HCT116 (cell line): ENCODE results near the gene CD44. TPM values are rescaled to one million over a fixed set of nuclear protein-coding genes. Genes with fewer than 3 reads are reported as not detected.

ENCODE experiments used
- ATAC-seq: fragments of 200-7000 bp; cut with Tn5 transposase; 2 replicates; pipeline ENCODE4 v1.9.1; 2020; ENCODE audit warnings: mild to moderate bottlenecking, moderate library complexity
- BruUV-seq: library from RNA; stranded (reverse); fragments of 400-500 nt; replicated peaks from 2 replicates; lab custom pipeline; 2021; lab: Mats Ljungman, UMichigan
- CTCF ChIA-PET: fragments of 300-600 bp; sonication (Branson Sonifier 250); formaldehyde crosslinking; loops from one replicate; lab custom pipeline; 2021; ENCODE audit warnings: antibody characterized with exemption; lab: Charles Lee
- POLR2A ChIA-PET: fragments of 300-600, 350-600 bp; sonication (Branson Sonifier 250); formaldehyde crosslinking; loops from one replicate; lab custom pipeline; 2021; ENCODE audit warnings: antibody characterized with exemption; lab: Charles Lee
- RAD21 ChIA-PET, 2 experiments: fragments of 300-600 bp; sonication (Branson Sonifier 250); formaldehyde crosslinking; loops; one replicate each; lab custom pipeline; 2023; ENCODE audit warnings: low total read pairs in 2 of 2; ENCODE audit not compliant: uncharacterized antibody in 2 of 2, unreplicated experiment in 2 of 2, low non-redundant PET in 1 of 2; lab: Charles Lee
- DNase-seq: peaks from one replicate; pipeline ENCODE4 v3.0.0-alpha.2; 2010; ENCODE audit warnings: low read depth, low spot score
- H2AFZ ChIP-seq: fragments of 200-600 bp; shearing (Covaris generic), sonication (generic); 2 replicates; pipeline ENCODE4 v1.6.1; 2017; ENCODE audit warnings: low read depth, mixed run types, mixed read lengths, antibody characterized with exemption, low read length; ENCODE audit not compliant: poor library complexity, severe bottlenecking
- H3K27ac ChIP-seq: 2 replicates; pipeline ENCODE4 v1.5.1; 2012; ENCODE audit warnings: low read depth, low read length
- H3K27me3 ChIP-seq: fragments of 200-600 bp; sonication (generic); 2 replicates; pipeline ENCODE4 v1.6.1; 2016; ENCODE audit warnings: mixed run types, low read length, mixed read lengths; ENCODE audit not compliant: insufficient read depth
- H3K36me3 ChIP-seq, 2 experiments: fragments of 200-500 bp in 1 of 2; fragments of 200-600 bp in 1 of 2; sonication (Bioruptor generic) in 1 of 2; sonication (generic) in 1 of 2; 2 replicates each; pipeline versions ENCODE4 v1.5.1 to v1.6.1; 2014 to 2016; ENCODE audit warnings: low read length in 2 of 2, inconsistent platforms in 1 of 2, mixed read lengths in 1 of 2, mixed run types in 1 of 2; ENCODE audit not compliant: insufficient read depth in 2 of 2, control insufficient read depth in 1 of 2
- H3K4me1 ChIP-seq, 2 experiments: fragments of 200-600 bp in 1 of 2; sonication (generic) in 1 of 2; 2 replicates each; pipeline versions ENCODE4 v1.5.1 to v1.6.1; 2012 to 2017; ENCODE audit warnings: low read length in 2 of 2, inconsistent platforms in 1 of 2, mild to moderate bottlenecking in 1 of 2, mixed read lengths in 1 of 2, mixed run types in 1 of 2, moderate library complexity in 1 of 2; ENCODE audit not compliant: insufficient read depth in 2 of 2, control insufficient read depth in 1 of 2
- H3K4me2 ChIP-seq: fragments of 200-600 bp; sonication (generic); 2 replicates; pipeline ENCODE4 v1.6.1; 2017; ENCODE audit warnings: mixed run types, low read length, mixed read lengths
- H3K4me3 ChIP-seq, 2 experiments: fragments of 200-600 bp in 1 of 2; sonication (generic) in 1 of 2; replicated peaks in 1 of 2; 2 replicates each; pipeline ENCODE4 v1.5.1; 2011 to 2016; ENCODE audit warnings: low read length in 2 of 2, control low read depth in 1 of 2, low read depth in 1 of 2, mild to moderate bottlenecking in 1 of 2, mixed read lengths in 1 of 2, mixed run types in 1 of 2
- H3K79me2 ChIP-seq: fragments of 200-600 bp; sonication (generic); 2 replicates; pipeline ENCODE4 v1.6.1; 2017; ENCODE audit warnings: mild to moderate bottlenecking, mixed run types, low read length, moderate library complexity, mixed read lengths; ENCODE audit not compliant: insufficient read depth
- H3K9ac ChIP-seq: fragments of 200-600 bp; sonication (generic); 2 replicates; pipeline ENCODE4 v1.6.1; 2016; ENCODE audit warnings: low read length, mixed read lengths
- H3K9me2 ChIP-seq: fragments of 200-600 bp; sonication (generic), shearing (Covaris generic); 2 replicates; pipeline ENCODE4 v1.6.1; 2017; ENCODE audit warnings: mixed run types, mild to moderate bottlenecking, moderate library complexity; ENCODE audit not compliant: insufficient read depth
- H3K9me3 ChIP-seq, 2 experiments: fragments of 200-500 bp in 1 of 2; fragments of 200-600 bp in 1 of 2; sonication (Bioruptor generic) in 1 of 2; sonication (generic) in 1 of 2; 2 replicates each; pipeline ENCODE4 v1.6.1; 2014 to 2017; ENCODE audit warnings: low read length in 2 of 2, mixed read lengths in 2 of 2, inconsistent platforms in 1 of 2, low read depth in 1 of 2, mild to moderate bottlenecking in 1 of 2, mixed run types in 1 of 2, moderate library complexity in 1 of 2; ENCODE audit not compliant: control insufficient read depth in 1 of 2, insufficient read depth in 1 of 2
- H4K20me1 ChIP-seq: fragments of 200-600 bp; sonication (generic), shearing (Covaris generic); 2 replicates; pipeline ENCODE4 v1.6.1; 2017; ENCODE audit warnings: mixed run types, mild to moderate bottlenecking, moderate library complexity; ENCODE audit not compliant: insufficient read depth
- ATF3 ChIP-seq: IDR thresholded peaks from 2 replicates; pipeline ENCODE4 v1.6.1; 2012
- CBX3 ChIP-seq: IDR thresholded peaks from 2 replicates; pipeline ENCODE4 v1.6.1; 2012; ENCODE audit warnings: low read depth
- CTCF ChIP-seq, 3 experiments: fragments of 200-600 bp in 1 of 3; sonication (generic) in 1 of 3; IDR thresholded peaks in 2 of 3; conservative IDR thresholded peaks in 1 of 3; 2 replicates each; pipeline ENCODE4 v1.5.1; 2012 to 2017; ENCODE audit warnings: low read depth in 2 of 3, low read length in 2 of 3, antibody characterized with exemption in 1 of 3, borderline replicate concordance in 1 of 3, control low read depth in 1 of 3, mild to moderate bottlenecking in 1 of 3, mixed read lengths in 1 of 3, mixed run types in 1 of 3, moderate library complexity in 1 of 3; ENCODE audit not compliant: insufficient read depth in 1 of 3
- EGR1 ChIP-seq: IDR thresholded peaks from 2 replicates; pipeline ENCODE4 v1.6.1; 2012; ENCODE audit warnings: low read depth
- ELF1 ChIP-seq: IDR thresholded peaks from 2 replicates; pipeline ENCODE4 v1.6.1; 2012; ENCODE audit warnings: low read depth, borderline replicate concordance
- EZH2phosphoT487 ChIP-seq: fragments of 200-600 bp; IDR thresholded peaks from 2 replicates; pipeline ENCODE4 v1.6.1; 2018; ENCODE audit warnings: antibody characterized with exemption, borderline replicate concordance
- MAX ChIP-seq: IDR thresholded peaks from 2 replicates; pipeline ENCODE4 v1.6.1; 2012
- SRF ChIP-seq: IDR thresholded peaks from 2 replicates; pipeline ENCODE4 v1.6.1; 2012; ENCODE audit warnings: low read depth
- TCF7L2 ChIP-seq: IDR thresholded peaks from 2 replicates; pipeline ENCODE4 v1.7.0; 2011; ENCODE audit warnings: borderline replicate concordance, inconsistent platforms; ENCODE audit not compliant: insufficient read depth, insufficient read length; ENCODE audit errors: extremely low read depth
- YY1 ChIP-seq: IDR thresholded peaks from 2 replicates; pipeline ENCODE4 v1.6.1; 2011; ENCODE audit warnings: low read length, low read depth, moderate library complexity, mild to moderate bottlenecking; ENCODE audit not compliant: insufficient replicate concordance; ENCODE audit errors: extremely low read depth
- ZBTB33 ChIP-seq: IDR thresholded peaks from 2 replicates; pipeline ENCODE4 v1.6.1; 2011; ENCODE audit warnings: mild to moderate bottlenecking, low read length, moderate library complexity; ENCODE audit not compliant: insufficient replicate concordance; ENCODE audit errors: extremely low read depth
- intact Hi-C: fragments of 100-400 bp; cut with micrococcal nuclease; formaldehyde crosslinking; loops from 2 replicates; pipeline ENCODE4 v1.10.0; 2022
- total RNA-seq: library from RNA; stranded (reverse); gene quantifications from one replicate; pipeline ENCODE4 v1.2.1, GENCODE V29; 2021; ENCODE audit not compliant: unreplicated experiment

CD44 gene
- total RNA-seq, 1 experiment from 2014 or later, result 742 TPM

- H3K9ac ChIP-seq, result no peak overlapping the region
- ChIA-PET POLR2A (no interaction called here), CTCF (no interaction called here), RAD21 (no interaction called here)
- no peaks in the 10 kb centered on the region for H3K36me3 ChIP-seq
- H3K4me1 ChIP-seq, result no peaks in the 10 kb centered on the region
- H3K27me3 ChIP-seq, result no peaks in the 10 kb centered on the region
- TF ChIP-seq MAX, result no peak
- no peak for TF ChIP-seq EZH2phosphoT487
- no peak for TF ChIP-seq ZBTB33
- no peak for TF ChIP-seq CTCF (IDR thresholded peaks at IDR 0.05 in 2 of 3, conservative IDR thresholded peaks at IDR 0.05 in 1 of 3; ENCODE audit: borderline replicate concordance in 1 of 3, insufficient read depth in 1 of 3, low read depth in 2 of 3, low read length in 2 of 3)
- TF ChIP-seq SRF, result no peak
- TF ChIP-seq ELF1, result no peak
- no peak for TF ChIP-seq CBX3
- no peak for TF ChIP-seq ATF3
- no peak for TF ChIP-seq TCF7L2
- TF ChIP-seq EGR1, result no peak
- no peak for TF ChIP-seq YY1
- H3K79me2 ChIP-seq, result no peaks in the 10 kb centered on the region
- H3K27ac ChIP-seq, result no peak overlapping the region
- no peak overlapping the region for H2AFZ ChIP-seq
- H3K4me3 ChIP-seq, result no peak overlapping the region
- no peaks in the 10 kb centered on the region for H3K9me3 ChIP-seq
- no TSS peak for BruUV-seq
- H3K9me2 ChIP-seq, result no peaks in the 10 kb centered on the region
- H4K20me1 ChIP-seq, result no peaks in the 10 kb centered on the region
- intact Hi-C loops, result no loop called here
- no peak for ATAC-seq
- no peak for DNase-seq
- H3K4me2 ChIP-seq, result no peak overlapping the region
Observed at GRCh38 chr11:35277827-35278226, 138.9 kb downstream of the CD44 start.
